ENCODE data around the gene MAGT1. TPM values are rescaled to one million over a fixed set of nuclear protein-coding genes. Genes with fewer than 3 reads are reported as not detected.
"Not testable (repeated sequence)": the region's sequence is repeated elsewhere in the genome, so short reads cannot be mapped to it uniquely, and the experiment has no call there.

The MAGT1 gene
- total and polyA plus RNA-seq, 2 of the 4 experiments (the other 2 are of a cell fraction), result 27.3 to 74.7 TPM

DNA sequence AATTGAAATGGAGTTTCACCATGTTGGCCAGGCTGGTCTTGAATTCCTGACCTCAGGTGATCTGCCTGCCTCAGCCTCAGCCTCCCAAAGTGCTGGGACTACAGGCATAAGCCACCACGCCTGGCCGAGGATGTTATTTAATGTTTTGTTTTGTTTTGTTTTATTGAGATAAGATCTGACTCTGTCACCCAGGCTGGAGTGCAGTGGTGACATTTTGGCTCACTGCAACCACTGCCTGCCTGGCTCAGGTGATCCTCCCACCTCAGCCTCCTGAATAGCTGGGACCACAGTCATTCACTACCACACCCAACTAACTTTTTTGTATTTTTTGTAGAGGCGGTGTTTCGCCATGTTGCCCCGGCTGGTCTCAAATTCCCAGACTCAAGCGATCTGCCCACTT lies 49.8 kb upstream of the MAGT1 start:
- H2BK20ac ChIP-seq (ENCODE audit: low read depth, low read length); H3K18ac ChIP-seq (ENCODE audit: low read depth, low read length); BruUV-seq (replicated peaks); H3K27me3 ChIP-seq (ENCODE audit: control insufficient read depth, insufficient read depth, low read length); H3K4me1 ChIP-seq (ENCODE audit: control insufficient read depth, insufficient read depth, low read length); H3K56ac ChIP-seq (ENCODE audit: extremely low read depth, insufficient read depth, low read length); H3K14ac ChIP-seq (replicated peaks; ENCODE audit: low read depth, low read length); H2BK5ac ChIP-seq (ENCODE audit: low read depth, low read length, poor library complexity, severe bottlenecking); dilution Hi-C loops (cut with HindIII; ENCODE audit: low sequenced_read_pairs, unreplicated experiment); ATAC-seq (ENCODE audit: low read depth); CTCF ChIA-PET; H3K4me2 ChIP-seq (ENCODE audit: low read depth, low read length); H2AFZ ChIP-seq (replicated peaks; ENCODE audit: low read length, poor library complexity); H4K91ac ChIP-seq (ENCODE audit: insufficient read depth, low read depth, low read length); H2BK120ac ChIP-seq (ENCODE audit: low read depth, low read length); DNase-seq; intact Hi-C loops (cut with micrococcal nuclease); H3K4ac ChIP-seq (ENCODE audit: low read depth, low read length); H2AK9ac ChIP-seq (replicated peaks; ENCODE audit: low read depth, low read length, poor library complexity); H3K9me1 ChIP-seq (ENCODE audit: insufficient read depth, low read length); H4K8ac ChIP-seq (ENCODE audit: low read depth in 2 of 2, low read length in 2 of 2); H3K4me3 ChIP-seq (ENCODE audit: insufficient read depth, low read depth, low read length); H3K36me3 ChIP-seq (ENCODE audit: control insufficient read depth, insufficient read depth, low read length); H4K20me1 ChIP-seq (ENCODE audit: insufficient read depth, low read length); H2BK15ac ChIP-seq (ENCODE audit: low read depth, low read length); H3K9me3 ChIP-seq (ENCODE audit: control insufficient read depth, insufficient read depth, low read length); H3K79me1 ChIP-seq (ENCODE audit: low read depth in 1 of 2, low read length in 2 of 2); in situ Hi-C loops (cut with MboI; ENCODE audit: low sequenced_read_pairs); H4K5ac ChIP-seq (ENCODE audit: low read depth, low read length); H3K23ac ChIP-seq (ENCODE audit: low read depth, low read length); H3K27ac ChIP-seq (ENCODE audit: insufficient read depth, low read length); H2AK5ac ChIP-seq (ENCODE audit: low read depth, low read length); H3K9ac ChIP-seq (ENCODE audit: low read depth, low read length); POLR2A ChIA-PET (ENCODE audit: unreplicated experiment): not testable (repeated sequence)
- WGBS, 2 experiments (ENCODE audit: extremely low coverage in 2 of 2, insufficient read length in 1 of 2), result no CpG with 5 or more reads among the region's 6 CpGs

Measured in IMR-90 (cell line).